ENCODE data around the gene GNG14.

DNA sequence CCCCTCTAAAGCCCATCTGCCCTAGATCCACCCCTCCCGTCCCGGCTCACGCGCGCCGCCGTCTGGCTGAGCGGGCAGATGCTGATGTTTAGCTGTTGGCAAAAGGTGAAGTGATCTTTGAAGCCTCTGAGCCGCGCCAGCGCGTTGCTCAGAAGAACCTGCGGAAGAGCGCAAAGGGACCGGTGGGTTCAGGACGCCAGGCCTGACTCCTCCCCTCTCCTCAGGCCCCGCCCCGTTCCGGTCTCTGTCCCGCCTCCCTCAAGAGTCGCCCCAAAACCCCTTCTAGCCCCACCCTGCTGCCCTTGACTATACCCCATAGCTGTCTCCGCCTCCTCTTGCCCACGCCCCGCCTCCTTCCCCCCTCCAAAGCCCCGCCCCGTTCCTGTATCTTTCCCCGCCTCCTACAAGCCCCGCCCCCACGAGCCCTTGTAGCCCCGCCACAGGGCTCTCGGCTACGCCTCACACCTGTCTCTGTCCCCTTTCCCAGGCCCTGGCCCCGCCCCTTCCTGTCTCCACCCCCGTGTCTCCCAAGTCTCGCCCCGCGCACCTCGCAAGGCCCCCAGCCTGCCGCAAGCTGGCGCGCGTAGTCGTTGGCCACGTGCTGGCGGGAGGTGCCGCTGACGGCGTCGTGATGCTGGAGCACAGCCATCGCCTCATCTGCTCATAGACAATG, 30.8 kb upstream of the GNG14 start:
- TF ChIP-seq, protein P1, sequence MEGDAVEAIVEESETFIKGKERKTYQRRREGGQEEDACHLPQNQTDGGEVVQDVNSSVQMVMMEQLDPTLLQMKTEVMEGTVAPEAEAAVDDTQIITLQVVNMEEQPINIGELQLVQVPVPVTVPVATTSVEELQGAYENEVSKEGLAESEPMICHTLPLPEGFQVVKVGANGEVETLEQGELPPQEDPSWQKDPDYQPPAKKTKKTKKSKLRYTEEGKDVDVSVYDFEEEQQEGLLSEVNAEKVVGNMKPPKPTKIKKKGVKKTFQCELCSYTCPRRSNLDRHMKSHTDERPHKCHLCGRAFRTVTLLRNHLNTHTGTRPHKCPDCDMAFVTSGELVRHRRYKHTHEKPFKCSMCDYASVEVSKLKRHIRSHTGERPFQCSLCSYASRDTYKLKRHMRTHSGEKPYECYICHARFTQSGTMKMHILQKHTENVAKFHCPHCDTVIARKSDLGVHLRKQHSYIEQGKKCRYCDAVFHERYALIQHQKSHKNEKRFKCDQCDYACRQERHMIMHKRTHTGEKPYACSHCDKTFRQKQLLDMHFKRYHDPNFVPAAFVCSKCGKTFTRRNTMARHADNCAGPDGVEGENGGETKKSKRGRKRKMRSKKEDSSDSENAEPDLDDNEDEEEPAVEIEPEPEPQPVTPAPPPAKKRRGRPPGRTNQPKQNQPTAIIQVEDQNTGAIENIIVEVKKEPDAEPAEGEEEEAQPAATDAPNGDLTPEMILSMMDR (conservative IDR thresholded peaks at IDR 0.05), result no peak
- TF ChIP-seq ZFX (IDR thresholded peaks at IDR 0.05), result no peak

Measured in C4-2B (cell line).